MM.1S (cell line): ENCODE data around the gene PTPN2.

Source experiments
- DNase-seq: peaks from one replicate; pipeline ENCODE4 v3.0.0-alpha.2; 2015
- H2AFZ ChIP-seq: fragments of 300-600 bp; sonication (generic); 2 replicates; pipeline ENCODE4 v1.6.0; 2016; ENCODE audit warnings: antibody characterized with exemption, low read length
- H3F3A ChIP-seq: fragments of 300-600 bp; sonication (generic); 2 replicates; pipeline ENCODE4 v1.6.1; 2016; ENCODE audit warnings: mild to moderate bottlenecking, antibody characterized with exemption, low read length, moderate library complexity, mixed read lengths; ENCODE audit not compliant: insufficient read depth
- H3K27ac ChIP-seq: fragments of 300-600 bp; sonication (generic); 2 replicates; pipeline ENCODE4 v1.5.1; 2016; ENCODE audit warnings: mild to moderate bottlenecking, low read length
- H3K27me3 ChIP-seq: fragments of 300-600 bp; sonication (generic); replicated peaks from 2 replicates; pipeline ENCODE4 v1.6.0; 2016; ENCODE audit warnings: low read length; ENCODE audit not compliant: insufficient read depth
- H3K36me3 ChIP-seq: fragments of 300-600 bp; sonication (generic); replicated peaks from 2 replicates; pipeline ENCODE4 v1.6.1; 2016; ENCODE audit warnings: mild to moderate bottlenecking, low read length, mixed read lengths; ENCODE audit not compliant: insufficient read depth
- H3K4me1 ChIP-seq: fragments of 300-600 bp; sonication (generic); 2 replicates; pipeline ENCODE4 v1.6.1; 2016; ENCODE audit warnings: low read length, mixed read lengths
- H3K4me2 ChIP-seq: fragments of 300-600 bp; sonication (generic); 2 replicates; pipeline ENCODE4 v1.6.0; 2016; ENCODE audit warnings: low read depth, low read length
- H3K4me3 ChIP-seq: fragments of 300-600 bp; sonication (generic); 2 replicates; pipeline ENCODE4 v1.5.1; 2016; ENCODE audit warnings: low read length, mixed read lengths
- H3K79me2 ChIP-seq: fragments of 300-600 bp; sonication (generic); 2 replicates; pipeline ENCODE4 v1.6.1; 2016; ENCODE audit warnings: mixed run types, low read length, mixed read lengths
- H3K9ac ChIP-seq: fragments of 300-600 bp; sonication (generic); 2 replicates; pipeline ENCODE4 v1.6.1; 2016; ENCODE audit warnings: low read length, mixed read lengths
- H3K9me2 ChIP-seq: fragments of 300-600 bp; sonication (generic); replicated peaks from 2 replicates; pipeline ENCODE4 v1.6.1; 2016; ENCODE audit warnings: mild to moderate bottlenecking, low read length, mixed read lengths; ENCODE audit not compliant: insufficient read depth
- H3K9me3 ChIP-seq: fragments of 300-600 bp; sonication (generic); replicated peaks from 2 replicates; pipeline ENCODE4 v1.6.1; 2016; ENCODE audit warnings: mild to moderate bottlenecking, low read length, mixed read lengths; ENCODE audit not compliant: insufficient read depth
- H4K20me1 ChIP-seq: fragments of 300-600 bp; sonication (generic); 2 replicates; pipeline ENCODE4 v1.6.1; 2016; ENCODE audit warnings: mild to moderate bottlenecking, low read length, moderate library complexity, mixed read lengths; ENCODE audit not compliant: insufficient read depth
- CTCF ChIP-seq: fragments of 300-600 bp; sonication (generic); IDR thresholded peaks from 2 replicates; pipeline ENCODE4 v1.5.1; 2016; ENCODE audit warnings: antibody characterized with exemption, low read length, mixed read lengths
- EZH2 ChIP-seq: fragments of 300-600 bp; sonication (generic); optimal IDR thresholded peaks from 2 replicates; pipeline ENCODE3; 2017; ENCODE audit warnings: low read depth, mild to moderate bottlenecking, antibody characterized with exemption, low read length, mixed read lengths
- EZH2phosphoT487 ChIP-seq: fragments of 300-600 bp; sonication (generic); IDR thresholded peaks from 2 replicates; pipeline ENCODE4 v1.6.1; 2018; ENCODE audit warnings: antibody characterized with exemption, low read length

PTPN2 gene

GRCh38 chr18:12837747-12838146 is 46.3 kb downstream of the PTPN2 start:
- H3K4me2 ChIP-seq: peak overlapping the region; percentile 76

GRCh38 chr18:12836551-12836950 is 47.5 kb downstream of the PTPN2 start:
- Histone ChIP-seq H4K20me1 (no peaks in the 10 kb centered on the region), H3K4me3 (no peak overlapping the region), H3K27me3 (no peaks in the 10 kb centered on the region), H3K27ac (no peak overlapping the region), H3K4me1 (peaks cover 38% of the 10 kb centered on the region), H3F3A (peaks cover 34% of the 10 kb centered on the region), H3K4me2 (no peak overlapping the region), H3K9ac (no peak overlapping the region), H2AFZ (no peak overlapping the region), H3K36me3 (no peaks in the 10 kb centered on the region), H3K9me2 (no peaks in the 10 kb centered on the region), H3K79me2 (peaks cover 42% of the 10 kb centered on the region), H3K9me3 (no peaks in the 10 kb centered on the region)
- no peak for DNase-seq
- TF ChIP-seq CTCF (no peak), EZH2 (no peak), EZH2phosphoT487 (no peak)

More at GRCh38 chr18:12837747-12838146, 46.3 kb downstream of the PTPN2 start:
- Histone ChIP-seq H3K79me2 (peaks cover 52% of the 10 kb centered on the region), H3K9me3 (no peaks in the 10 kb centered on the region), H3F3A (peaks cover 34% of the 10 kb centered on the region), H3K27ac (peak overlapping the region; percentile 99), H4K20me1 (no peaks in the 10 kb centered on the region), H3K9me2 (no peaks in the 10 kb centered on the region), H3K9ac (peak overlapping the region; percentile 54; the same call in 1 of the 2 replicates), H3K4me1 (peaks cover 38% of the 10 kb centered on the region), H3K4me3 (peak overlapping the region; percentile 39), H3K27me3 (no peaks in the 10 kb centered on the region), H2AFZ (no peak overlapping the region), H3K36me3 (no peaks in the 10 kb centered on the region)
- TF ChIP-seq CTCF: no peak
- TF ChIP-seq EZH2: no peak
- TF ChIP-seq EZH2phosphoT487: no peak
- DNase-seq: no peak

- Histone ChIP-seq H3K27ac (peak overlapping the region; percentile 38; the same call in 1 of the 2 replicates), H3K9ac (no peak overlapping the region), H3K4me1 (peaks cover 9% of the 10 kb centered on the region), H3K36me3 (no peaks in the 10 kb centered on the region), H3K4me2 (peak overlapping the region; percentile 5; the same call in 1 of the 2 replicates), H3K27me3 (no peaks in the 10 kb centered on the region), H4K20me1 (no peaks in the 10 kb centered on the region), H2AFZ (no peak overlapping the region), H3K4me3 (no peak overlapping the region), H3K9me2 (no peaks in the 10 kb centered on the region), H3K79me2 (no peaks in the 10 kb centered on the region), H3F3A (peaks cover 8% of the 10 kb centered on the region; the same call in 1 of the 2 replicates), H3K9me3 (no peaks in the 10 kb centered on the region)
- TF ChIP-seq EZH2 (no peak), EZH2phosphoT487 (no peak), CTCF (no peak)
- no peak for DNase-seq
Measured at GRCh38 chr18:12828116-12829051, 55.7 kb downstream of the PTPN2 start.
